Measurements from ENCODE around the gene CETN1.

The CETN1 gene

DNA sequence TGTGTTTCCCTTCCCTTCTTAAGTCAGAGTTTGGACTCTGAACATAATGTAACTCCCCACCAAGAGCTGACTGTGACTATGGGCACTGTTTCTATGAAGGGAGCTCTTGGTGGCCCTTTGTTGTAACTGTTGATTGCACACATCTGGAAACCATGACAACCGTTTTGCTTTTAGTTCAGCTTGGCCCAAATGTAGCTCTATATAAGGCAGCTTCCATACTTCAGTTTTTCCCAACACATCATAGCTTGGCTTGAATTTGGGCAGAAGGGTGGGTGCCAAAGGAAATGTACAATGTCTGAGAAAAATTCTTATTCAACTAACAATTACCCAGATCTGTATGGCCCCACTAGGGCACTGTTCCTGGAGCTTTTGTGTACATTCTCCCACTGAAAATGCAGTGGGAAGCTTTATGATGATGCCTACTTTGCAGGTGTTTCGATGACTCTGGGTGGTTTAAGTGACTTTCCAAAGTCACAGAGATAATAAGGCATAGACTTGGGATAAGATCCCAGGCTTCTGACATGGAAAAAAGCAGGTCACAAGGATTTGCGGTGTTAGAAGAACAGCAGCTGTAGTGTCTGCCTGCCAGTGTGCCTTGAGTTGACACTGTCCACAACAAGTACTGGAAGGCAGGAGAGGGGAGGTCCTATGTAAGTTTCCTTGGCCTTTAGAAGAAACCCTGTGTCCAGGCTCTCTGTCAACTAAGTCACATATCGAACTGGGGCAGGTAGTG lies 2.4 kb upstream of the CETN1 start:
- no peak for DNase-seq

DNA sequence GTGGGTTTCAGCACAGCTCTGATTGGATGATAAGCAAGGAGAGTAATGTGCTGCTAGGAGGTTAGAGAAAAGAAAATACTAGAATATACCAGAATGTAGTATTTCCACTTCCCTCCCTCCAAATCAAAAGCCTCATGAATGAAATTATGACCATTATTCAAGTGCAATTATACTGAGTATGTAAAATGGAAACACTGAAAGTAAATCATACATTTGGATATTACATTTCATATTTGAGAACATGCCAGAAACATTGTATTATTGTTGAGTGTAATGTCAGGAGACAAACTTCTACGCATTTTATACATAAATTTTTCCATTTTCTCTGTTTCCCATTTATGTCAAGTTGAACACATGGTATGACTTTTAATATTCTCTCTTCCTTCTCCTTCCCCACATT lies 942 bp upstream of the CETN1 start:
- DNase-seq = no peak

DNA sequence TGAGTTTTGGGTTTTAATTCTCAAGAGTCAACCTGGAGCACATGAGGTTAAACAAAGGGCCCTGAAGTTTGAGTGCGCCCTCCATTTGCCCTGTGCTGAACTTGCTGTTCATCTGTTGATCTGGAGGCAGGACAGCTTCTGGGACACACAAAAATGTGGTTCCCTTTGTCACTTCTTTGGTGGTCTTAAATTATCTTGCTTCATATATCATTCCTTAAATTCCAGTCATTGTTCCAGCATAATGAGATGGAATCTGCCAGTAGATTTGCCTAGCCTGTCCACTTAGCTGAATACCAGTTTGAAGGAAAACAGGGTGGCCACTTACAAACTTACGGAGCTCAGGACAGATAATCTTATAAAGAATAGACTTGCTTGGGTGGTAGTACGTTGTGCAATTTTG lies 916 bp downstream of the CETN1 start:
- DNase-seq = no peak

DNA sequence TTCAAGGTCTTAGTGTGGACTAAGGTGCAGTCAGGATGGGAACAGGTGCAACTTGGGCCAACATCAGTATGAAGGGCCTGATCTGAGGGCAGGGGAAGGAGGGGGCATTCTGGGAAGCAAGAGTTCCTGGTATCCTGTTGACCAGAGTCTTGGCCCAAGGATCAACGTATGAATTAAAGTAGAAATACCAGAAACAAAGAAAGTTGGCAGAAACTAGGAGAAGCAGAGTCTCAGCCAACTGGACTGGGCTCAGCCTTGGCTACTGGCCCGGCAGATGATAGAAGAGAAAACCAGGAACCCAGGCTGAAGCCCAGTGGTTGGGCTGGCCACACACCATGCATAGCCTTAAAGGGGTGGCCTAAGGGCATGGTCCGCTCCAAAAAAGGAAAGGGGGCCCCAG lies 2.3 kb downstream of the CETN1 start:
- DNase-seq = no peak

DNA sequence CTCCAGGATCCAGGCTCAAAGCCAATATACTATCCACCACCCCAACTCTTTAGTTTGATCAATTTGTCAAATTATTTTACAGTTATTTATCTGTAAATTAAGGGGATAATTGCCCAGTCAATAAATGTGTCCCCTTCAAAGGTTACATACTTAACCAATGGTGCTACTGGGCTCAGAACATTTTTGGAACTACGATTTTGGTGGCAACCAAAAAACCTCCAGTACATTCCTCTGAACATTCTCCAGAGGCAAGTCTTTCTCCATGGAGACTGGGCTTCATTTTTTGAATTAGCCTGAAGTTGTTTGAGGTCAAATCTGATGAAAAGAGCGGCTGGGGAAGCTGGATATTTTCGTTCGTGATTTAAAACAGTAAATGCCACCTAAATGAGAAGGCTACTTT lies 14.9 kb downstream of the CETN1 start:
- DNase-seq = no peak

DNA sequence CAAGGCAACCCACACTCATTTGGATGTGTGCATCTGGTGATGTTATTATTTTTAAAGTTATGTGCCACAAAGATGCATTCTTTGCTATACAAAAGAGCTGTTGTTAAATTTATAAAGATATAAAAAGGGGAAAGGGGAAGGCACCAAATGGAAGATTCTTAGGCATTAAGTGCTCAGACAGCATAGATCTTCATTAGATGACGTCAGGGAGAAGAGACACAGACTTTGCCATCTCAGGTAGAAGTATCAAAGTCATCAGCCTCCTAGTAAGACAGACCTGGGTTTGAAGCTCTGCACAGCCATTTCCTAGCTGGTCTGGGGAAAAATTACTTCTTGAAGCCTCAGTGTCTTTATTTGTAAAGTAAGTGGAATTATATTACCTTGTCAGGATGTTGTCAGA lies 15.4 kb downstream of the CETN1 start:
- no peak for DNase-seq

DNA sequence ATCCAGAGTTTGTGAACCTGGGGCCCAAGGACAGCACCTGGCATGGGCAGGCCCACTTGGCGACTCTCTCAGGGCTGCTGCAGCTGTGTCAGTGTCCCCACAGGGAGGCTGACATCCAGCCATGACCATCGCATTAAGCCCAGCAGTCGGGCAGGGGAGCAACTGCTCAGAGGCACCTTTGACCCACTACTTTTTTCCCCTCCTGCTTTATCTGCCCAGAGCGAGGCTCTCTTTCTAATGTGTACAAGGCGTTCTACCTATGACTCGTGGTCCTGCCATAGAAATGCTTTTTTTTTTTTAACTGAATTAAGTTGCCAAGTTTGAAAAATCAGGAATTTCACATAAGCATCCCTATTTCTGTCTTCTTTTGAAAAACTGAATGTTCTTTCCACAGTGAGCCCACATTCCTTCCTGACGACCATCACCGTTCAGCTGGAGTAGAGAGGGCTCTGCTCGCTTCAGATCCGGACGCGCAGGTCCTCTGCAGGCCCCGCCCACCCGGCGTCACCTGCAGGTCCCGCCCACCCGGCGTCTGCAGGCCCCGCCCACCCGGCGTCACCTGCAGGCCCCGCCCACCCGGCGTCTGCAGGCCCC lies 16.2 kb downstream of the CETN1 start:
- DNase-seq = peak in 1 of 2 donors; percentile 76

DNA sequence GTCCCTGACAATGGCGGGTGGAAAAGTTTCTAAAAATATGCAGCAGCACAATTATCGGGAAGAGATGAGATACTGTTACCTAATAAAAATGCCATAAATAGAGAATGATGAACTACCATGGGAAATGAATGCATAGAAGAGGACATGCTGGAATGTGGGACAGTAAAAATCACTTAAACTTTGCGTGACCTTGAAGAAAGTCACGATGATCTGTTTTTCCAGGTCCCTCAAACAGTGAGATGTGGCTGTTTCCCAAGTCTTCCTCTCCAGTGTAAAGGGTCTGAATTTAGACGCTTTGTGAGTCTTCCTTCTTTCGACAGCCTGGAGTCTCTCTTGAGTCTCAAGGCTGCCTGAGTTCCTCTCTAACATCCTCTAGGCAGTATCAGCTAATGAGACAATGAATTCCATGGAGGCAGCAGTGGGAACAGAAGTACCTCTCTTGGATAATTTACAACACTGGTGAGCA lies 18.0 kb downstream of the CETN1 start:
- no peak for DNase-seq

DNA sequence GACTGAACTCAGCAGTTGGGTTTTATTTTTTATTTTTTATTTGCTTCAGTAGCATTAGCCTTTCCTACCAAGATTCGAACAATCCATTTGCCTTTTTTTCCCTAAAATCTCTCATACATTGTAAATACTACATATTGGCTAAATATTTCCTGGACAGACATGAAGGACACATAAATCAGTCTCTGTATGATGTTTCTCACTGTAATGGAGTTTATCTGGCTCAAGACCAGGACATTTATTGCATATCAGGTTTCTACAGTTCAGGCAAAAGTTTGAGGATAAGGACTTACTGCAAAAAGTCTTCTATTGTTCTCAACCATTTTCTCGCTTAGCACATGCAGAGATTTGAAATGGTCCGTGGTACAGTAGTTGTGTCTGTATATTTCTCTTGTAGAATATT lies 19.9 kb downstream of the CETN1 start:
- no peak for DNase-seq

DNA sequence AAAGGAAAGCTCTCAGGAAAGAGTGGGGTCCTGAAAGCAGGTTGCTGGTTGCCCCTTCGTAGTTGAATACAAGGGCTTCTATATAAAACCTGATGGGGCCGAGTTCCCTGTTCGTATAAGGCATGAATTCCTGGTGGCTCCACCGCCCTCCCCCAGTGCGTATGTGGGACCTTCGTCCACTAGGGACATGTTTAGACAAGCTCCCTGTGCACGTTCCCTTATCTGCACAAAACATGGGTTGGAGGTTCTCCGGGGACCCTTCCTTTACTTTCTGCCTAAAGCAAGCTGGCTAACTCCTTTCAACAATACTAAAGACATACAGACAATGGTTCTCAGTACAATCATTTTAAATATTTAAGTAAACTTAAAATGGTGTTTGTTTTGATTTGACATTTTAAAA lies 24.6 kb downstream of the CETN1 start:
- no peak for DNase-seq

DNA sequence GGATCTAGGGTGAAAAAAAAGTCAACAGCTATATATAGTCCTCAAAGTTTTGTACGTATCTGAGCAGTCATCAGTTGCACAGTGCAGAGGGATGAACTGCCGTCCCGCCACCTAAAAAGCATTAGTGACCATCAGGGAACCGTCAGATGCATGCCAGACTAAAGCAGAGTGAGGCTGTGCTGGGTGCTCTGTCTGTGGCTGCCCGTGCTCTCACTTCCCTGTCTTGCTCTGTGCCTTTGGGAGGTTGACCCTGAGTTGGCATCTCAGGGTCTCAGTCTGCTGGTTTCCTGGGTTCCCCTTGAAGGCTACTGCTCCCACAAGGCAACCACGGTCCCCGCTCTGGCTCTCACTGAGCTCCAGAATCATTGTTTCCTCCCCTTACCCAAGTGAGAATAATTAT lies 27.8 kb downstream of the CETN1 start:
- DNase-seq = no peak

DNA sequence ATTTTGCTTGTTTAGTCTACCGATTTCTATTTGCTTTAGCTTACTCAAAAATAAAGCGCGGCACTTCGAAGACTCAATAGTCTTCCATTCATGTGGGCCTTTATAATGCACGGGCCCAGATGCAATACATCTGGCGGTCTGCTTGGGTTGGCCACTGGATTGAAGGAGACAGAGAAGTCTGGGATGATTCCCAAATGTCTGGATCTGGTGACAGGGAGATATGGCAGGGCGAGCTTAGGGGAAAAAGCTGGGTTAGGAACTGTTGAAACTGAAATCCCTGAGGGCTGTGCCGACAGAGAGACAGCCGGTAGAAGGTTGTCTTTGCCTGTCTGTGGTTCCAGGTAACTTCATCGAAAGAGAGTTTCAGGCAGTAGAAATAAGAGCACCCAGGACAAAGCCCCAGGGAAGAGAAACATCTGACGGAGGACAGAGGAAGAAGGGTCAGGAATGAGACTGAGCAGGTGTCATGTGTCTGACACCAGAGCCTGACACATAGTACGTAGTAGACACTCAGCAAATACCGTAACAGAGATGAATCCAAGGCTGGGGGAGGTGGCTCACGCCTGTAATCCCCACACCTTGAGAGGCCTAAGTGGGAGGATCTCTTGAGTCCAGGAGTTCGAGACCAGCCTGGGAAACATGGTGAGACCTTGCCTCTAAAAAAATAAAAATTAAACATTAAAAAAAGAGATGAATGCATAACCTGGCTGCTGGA lies 30.2 kb downstream of the CETN1 start:
- DNase-seq = no peak

DNA sequence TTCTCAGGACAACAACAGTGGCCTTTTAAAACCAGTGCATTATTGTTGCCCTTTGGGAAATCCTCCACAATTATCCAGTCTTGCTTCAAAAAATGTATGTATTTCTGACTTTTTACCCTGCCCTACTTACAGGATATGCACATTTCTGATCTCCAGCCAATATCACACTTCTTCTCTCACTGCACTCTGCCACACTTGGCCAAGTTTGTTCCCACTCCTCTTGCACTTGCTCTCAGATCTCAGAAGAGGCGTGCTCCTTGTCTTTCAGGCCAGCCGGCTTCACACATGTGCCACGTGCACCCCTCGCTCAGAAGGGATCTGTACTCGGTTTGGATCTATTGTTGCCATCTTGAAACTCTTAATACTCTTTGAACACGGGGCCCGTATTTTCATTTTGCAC lies 32.0 kb downstream of the CETN1 start:
- no peak for DNase-seq

DNA sequence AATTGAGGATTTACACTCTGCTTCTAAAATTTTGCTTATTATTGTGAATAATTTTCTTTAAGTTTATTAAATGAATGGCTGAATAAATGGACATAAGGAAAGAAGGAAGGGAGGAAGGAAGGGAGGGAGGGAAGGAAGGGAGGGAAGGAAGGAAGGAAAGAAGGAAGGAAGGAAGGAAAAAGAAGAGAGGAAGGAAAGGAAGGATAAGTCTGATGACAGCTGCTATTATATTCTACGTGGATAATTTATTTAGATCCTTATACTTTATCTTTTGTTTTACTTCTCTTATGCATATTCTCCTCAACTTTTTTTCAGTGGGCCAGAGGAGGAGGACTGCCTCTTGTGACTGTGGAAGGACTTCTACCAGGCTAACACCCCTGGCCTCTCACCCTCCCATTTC lies 34.0 kb downstream of the CETN1 start:
- no peak for DNase-seq

DNA sequence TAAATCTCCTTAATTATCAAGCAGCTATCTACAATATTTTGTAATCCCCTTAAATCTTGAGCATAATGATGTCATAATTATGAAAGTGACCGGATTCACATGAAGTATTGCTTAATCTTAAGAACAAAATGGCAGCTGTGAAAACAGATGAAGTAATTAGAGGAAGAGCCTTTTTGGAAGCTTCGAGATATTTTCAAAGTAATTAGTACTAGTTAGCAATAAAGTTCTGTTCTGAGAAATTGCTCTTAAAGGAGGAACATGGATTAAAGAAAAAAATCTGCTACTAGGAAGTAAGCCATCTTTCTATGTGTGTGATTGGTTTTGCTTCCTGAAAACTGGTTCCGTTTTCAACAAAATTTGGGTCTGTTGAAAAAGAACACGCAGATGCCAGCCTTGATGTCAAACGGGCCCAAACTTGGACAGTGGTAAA lies 34.9 kb downstream of the CETN1 start:
- no peak for DNase-seq

DNA sequence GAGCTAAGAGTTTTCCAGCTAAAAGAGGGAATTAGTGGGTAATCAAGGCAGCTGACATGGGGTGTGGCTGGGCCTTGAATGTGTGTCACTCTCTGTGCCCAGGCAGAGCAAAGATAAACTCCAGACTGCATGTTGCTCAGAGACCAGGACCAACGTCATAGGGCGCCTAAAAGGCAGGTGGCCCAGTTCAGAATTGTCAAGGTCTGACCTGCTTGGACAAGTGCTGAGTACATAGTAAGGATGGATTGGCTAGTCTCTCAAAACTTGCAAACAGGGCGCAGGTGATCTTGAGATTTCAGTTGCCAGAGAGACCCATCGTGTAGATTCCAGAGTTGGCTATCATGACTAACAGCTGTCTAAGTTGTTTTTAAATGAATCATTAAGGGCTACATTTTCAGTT lies 35.6 kb downstream of the CETN1 start:
- no peak for DNase-seq

DNA sequence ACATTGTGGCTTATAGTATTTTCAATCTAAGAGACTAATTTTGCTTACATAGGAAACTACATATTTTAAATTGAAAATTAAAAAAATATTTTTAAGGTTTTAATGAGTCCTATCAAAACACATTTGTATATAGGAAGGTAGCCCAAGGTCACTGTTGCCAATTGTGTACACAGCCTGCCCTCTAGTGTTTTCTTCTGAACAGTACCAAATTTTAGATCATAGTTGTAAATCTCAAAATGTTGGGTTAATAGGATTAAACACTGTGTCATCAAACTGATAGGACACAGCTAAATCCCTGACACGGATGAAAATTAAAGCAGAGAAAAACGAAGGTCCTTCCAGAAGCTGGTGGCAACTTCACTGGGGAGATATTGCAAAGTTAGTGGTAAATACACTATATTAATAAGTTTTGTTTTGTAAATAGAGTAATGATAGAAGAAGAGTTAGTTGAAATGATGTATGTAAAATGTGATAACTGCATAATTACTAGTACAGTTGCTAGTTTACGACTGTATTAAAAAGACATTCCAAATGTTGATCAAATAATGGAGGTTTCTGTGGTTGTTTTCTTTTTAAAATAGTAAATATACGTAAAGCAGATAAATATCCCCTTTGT lies 36.3 kb downstream of the CETN1 start:
- DNase-seq = no peak

DNA sequence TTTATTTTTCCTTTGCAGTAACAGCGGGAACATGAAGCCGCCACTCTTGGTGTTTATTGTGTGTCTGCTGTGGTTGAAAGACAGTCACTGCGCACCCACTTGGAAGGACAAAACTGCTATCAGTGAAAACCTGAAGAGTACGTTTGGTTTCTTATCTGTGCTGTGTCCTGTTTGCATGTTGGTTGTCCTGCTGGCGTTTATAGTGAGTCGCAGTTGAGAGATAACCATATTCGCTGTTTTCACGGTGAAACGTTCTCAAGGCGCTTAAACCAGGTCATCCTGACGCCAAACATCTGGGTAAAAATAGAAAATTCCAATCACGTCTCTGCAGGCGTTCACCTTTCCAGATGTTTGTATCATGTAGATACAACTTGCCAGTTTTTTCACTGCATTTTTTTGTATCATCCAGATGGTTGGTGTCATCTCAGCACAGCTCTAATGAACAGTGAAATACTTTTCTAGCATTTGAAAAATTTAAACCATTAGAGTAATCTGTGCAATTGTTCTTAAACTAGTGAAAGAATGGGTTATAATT lies 37.9 kb downstream of the CETN1 start:
- no peak for DNase-seq

DNA sequence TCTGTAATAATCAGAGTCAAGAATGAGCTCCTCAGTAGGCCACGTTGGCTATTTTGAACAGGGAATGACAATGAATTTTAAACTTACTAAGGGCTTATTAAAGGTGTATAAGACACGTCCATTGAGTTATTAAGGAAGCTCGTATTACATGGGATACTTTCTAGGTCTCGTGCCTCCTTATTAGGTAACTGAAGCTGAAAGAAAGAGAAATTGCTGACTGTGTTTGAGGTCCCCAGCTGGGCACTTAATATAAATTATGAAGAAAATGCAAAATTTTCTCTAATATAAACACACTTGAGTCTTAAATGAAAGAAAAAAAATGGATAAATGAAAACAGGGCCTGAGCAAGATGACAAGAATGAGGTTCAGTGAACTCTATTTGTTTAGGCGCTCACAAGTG lies 38.4 kb downstream of the CETN1 start:
- DNase-seq = no peak

DNA sequence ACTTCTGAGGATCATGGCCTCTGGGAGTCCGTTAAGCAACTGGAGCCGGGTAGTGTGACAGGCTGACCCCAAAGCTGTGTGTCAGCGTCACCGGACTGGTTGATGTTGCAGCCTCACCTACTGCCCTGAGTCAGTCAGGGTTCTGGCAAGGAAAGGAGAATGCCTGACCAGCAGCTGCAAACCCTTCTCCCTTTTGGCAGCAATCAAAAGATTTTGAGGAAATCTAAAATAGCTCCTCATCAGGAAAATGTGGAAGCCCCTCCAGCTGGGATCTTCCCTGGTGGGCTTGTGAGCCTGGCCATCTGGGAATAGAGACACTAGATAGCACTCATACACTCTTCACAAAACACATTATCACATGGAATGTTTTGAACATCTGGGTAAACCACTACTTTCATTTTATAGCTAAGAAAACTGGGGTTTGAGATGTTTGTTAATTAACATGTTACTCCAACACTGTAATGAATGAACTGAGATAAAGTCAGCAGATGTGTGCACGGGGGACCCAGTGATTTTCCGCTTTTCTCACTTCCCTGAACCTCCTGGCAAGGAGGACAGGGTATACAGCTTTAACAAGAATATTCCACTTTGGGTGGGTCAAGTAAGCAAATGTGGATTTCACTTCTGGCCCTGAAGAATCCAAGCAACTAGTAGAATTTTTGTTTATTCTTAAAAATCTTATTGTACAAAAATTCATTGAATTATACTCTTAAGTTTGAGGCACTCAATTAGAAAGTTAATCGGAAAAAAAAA lies 41.3 kb downstream of the CETN1 start:
- no peak for DNase-seq

DNA sequence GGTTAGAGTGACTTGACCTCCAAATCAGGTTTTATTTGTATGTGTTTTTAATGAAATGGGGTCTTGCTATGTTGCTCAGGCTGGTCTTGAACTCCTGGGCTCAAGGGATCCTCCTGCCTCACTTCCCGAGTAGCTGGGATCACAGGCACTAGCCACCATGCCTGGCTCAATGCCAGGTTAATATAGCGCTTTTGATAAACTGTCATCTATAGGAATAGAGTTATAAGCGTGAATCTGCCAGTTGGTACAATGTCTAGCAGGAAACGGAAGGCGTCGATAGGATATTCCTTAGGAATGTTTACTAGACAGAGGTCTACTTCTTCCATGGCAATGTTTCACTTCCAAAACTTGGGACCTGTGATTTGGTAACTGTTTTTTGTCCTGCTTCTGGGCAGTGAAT lies 42.1 kb downstream of the CETN1 start:
- no peak for DNase-seq

DNA sequence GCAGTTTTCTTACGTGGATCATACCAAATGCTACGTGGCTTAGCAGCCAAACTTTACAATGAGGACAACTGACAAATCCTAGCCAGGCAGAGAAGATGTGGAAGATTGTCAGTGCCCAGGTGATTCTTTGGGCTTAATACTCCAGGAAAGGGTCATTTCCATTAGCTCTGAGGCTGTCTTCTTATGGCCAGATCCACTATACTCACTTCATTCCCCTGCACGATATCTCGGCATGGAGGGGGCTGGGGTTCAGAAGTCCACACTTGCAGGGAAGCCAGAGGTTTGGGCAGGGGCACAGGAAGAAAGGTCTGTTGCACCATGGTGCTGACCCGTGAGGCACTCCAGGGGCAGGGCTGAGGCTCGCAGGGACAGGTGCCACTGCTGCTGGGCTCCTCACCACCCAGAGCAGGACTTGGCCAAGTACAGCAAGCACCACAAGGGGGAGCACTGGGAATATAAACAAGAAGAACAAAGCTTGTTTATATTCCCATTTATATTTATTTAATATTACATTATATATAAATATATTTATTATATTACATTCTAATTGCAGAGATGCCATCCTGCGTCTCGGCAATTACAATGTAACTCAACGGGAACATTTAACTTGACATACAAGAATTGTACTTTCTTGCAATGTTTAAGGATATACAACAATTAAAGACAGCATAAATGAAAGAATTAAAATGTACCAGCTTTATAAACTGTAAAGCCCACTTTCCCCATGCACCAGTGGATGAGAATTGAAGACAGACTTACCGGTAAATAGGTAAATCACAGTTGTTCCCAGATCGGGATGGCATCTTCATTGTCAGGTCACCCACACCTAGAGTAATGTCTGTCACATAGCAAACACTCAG lies 43.8 kb downstream of the CETN1 start:
- DNase-seq = peak; percentile 66 to 75
